ENCODE results near the gene GNB1L. TPM values are rescaled to one million over a fixed set of nuclear protein-coding genes. Genes with fewer than 3 reads are reported as not detected.

GNB1L gene
- polyA plus RNA-seq, 1 donor from 2014 or later: 16.5 TPM

DNA sequence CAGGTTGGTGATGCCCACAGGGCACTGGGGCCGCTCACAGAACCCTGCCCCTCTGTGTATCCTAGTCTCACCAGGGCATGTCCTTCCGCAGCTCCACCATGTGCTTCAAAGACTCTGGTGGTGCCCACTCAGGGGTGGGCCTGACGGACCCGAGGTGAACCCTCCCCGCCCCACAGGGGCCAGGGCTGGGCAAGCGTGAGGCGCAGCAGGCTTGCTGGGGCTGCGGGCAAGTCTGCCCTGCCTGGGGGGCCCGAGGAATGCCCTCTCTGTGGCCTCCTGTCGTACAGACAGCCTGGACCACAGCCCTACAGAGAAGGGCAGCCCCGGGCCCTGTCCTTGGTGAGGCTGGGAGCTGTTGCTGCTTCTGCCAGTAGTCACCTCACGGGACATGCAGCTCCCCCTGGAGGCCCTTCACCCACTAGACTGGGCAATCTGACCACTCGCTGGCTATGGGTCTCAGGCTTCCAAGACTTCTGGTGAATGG is 53.9 kb downstream of the GNB1L start:
- H3K79me2 ChIP-seq (replicated peaks; ENCODE audit: insufficient read depth, low read length): no peaks in the 10 kb centered on the region

DNA sequence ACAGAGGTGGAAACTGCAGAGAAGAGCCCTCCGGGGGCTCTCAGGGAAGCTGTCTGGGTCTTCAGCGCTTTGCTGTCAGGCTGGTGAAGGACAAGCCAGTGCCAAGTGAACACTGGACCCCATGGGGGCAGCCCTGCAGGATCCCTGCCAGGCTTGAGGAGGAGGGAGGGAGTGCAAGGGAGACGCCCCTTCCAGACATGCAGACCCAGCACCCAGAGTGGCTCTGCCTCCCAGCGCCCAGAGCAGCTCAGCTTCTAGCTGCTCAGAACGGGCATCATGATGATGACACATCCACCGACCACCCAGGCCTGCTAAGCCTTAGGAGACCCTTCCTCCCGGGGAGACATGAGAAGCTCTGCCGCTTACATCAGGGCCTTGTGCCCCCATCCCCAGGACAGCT is 54.4 kb downstream of the GNB1L start:
- Histone ChIP-seq H3K9me2 (ENCODE audit: insufficient read depth, low read length) (no peaks in the 10 kb centered on the region), H3K79me2 (replicated peaks; ENCODE audit: insufficient read depth, low read length) (no peaks in the 10 kb centered on the region), H3K9ac (ENCODE audit: low read length) (no peak overlapping the region), H3K4me2 (ENCODE audit: low read length) (no peak overlapping the region), H3K4me3 (ENCODE audit: low read length) (no peak overlapping the region), H3K27ac (ENCODE audit: low read length) (no peak overlapping the region), H3K9me3 (ENCODE audit: low read length) (no peaks in the 10 kb centered on the region), H3K36me3 (ENCODE audit: insufficient read depth, low read length) (no peaks in the 10 kb centered on the region), H2AFZ (ENCODE audit: low read depth, low read length) (no peak overlapping the region), H3F3A (ENCODE audit: insufficient read depth, low read length, poor library complexity, severe bottlenecking) (no peaks in the 10 kb centered on the region), H3K27me3 (ENCODE audit: insufficient read depth, low read depth, low read length) (no peaks in the 10 kb centered on the region), H4K20me1 (ENCODE audit: insufficient read depth) (no peaks in the 10 kb centered on the region)
- TF ChIP-seq RAD21 (conservative IDR thresholded peaks at IDR 0.05) (no peak), MXI1 (conservative IDR thresholded peaks at IDR 0.05; ENCODE audit: poor library complexity, severe bottlenecking) (no peak), TAF1 (IDR thresholded peaks at IDR 0.05; ENCODE audit: low read depth) (no peak), EP300 (conservative IDR thresholded peaks at IDR 0.05; ENCODE audit: poor library complexity, severe bottlenecking) (no peak), SMC3 (conservative IDR thresholded peaks at IDR 0.05; ENCODE audit: poor library complexity) (no peak), EZH2 (IDR thresholded peaks at IDR 0.05; ENCODE audit: borderline replicate concordance, insufficient read depth, low read length, poor library complexity, severe bottlenecking) (no peak), POLR2AphosphoS5 (IDR thresholded peaks at IDR 0.05) (no peak)
- TF ChIP-seq, protein P1, sequence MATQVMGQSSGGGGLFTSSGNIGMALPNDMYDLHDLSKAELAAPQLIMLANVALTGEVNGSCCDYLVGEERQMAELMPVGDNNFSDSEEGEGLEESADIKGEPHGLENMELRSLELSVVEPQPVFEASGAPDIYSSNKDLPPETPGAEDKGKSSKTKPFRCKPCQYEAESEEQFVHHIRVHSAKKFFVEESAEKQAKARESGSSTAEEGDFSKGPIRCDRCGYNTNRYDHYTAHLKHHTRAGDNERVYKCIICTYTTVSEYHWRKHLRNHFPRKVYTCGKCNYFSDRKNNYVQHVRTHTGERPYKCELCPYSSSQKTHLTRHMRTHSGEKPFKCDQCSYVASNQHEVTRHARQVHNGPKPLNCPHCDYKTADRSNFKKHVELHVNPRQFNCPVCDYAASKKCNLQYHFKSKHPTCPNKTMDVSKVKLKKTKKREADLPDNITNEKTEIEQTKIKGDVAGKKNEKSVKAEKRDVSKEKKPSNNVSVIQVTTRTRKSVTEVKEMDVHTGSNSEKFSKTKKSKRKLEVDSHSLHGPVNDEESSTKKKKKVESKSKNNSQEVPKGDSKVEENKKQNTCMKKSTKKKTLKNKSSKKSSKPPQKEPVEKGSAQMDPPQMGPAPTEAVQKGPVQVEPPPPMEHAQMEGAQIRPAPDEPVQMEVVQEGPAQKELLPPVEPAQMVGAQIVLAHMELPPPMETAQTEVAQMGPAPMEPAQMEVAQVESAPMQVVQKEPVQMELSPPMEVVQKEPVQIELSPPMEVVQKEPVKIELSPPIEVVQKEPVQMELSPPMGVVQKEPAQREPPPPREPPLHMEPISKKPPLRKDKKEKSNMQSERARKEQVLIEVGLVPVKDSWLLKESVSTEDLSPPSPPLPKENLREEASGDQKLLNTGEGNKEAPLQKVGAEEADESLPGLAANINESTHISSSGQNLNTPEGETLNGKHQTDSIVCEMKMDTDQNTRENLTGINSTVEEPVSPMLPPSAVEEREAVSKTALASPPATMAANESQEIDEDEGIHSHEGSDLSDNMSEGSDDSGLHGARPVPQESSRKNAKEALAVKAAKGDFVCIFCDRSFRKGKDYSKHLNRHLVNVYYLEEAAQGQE (IDR thresholded peaks at IDR 0.05; ENCODE audit: borderline replicate concordance): no peak
- TF ChIP-seq, protein P2, sequence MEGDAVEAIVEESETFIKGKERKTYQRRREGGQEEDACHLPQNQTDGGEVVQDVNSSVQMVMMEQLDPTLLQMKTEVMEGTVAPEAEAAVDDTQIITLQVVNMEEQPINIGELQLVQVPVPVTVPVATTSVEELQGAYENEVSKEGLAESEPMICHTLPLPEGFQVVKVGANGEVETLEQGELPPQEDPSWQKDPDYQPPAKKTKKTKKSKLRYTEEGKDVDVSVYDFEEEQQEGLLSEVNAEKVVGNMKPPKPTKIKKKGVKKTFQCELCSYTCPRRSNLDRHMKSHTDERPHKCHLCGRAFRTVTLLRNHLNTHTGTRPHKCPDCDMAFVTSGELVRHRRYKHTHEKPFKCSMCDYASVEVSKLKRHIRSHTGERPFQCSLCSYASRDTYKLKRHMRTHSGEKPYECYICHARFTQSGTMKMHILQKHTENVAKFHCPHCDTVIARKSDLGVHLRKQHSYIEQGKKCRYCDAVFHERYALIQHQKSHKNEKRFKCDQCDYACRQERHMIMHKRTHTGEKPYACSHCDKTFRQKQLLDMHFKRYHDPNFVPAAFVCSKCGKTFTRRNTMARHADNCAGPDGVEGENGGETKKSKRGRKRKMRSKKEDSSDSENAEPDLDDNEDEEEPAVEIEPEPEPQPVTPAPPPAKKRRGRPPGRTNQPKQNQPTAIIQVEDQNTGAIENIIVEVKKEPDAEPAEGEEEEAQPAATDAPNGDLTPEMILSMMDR (IDR thresholded peaks at IDR 0.05; ENCODE audit: poor library complexity, severe bottlenecking): no peak

More for the DNA sequence above, 53.9 kb downstream of the GNB1L start:
- Histone ChIP-seq H3F3A (ENCODE audit: insufficient read depth, low read length, poor library complexity, severe bottlenecking) (no peaks in the 10 kb centered on the region), H3K4me3 (ENCODE audit: low read length) (no peak overlapping the region), H2AFZ (ENCODE audit: low read depth, low read length) (no peak overlapping the region), H3K4me2 (ENCODE audit: low read length) (no peak overlapping the region), H3K27ac (ENCODE audit: low read length) (no peak overlapping the region), H4K20me1 (ENCODE audit: insufficient read depth) (no peaks in the 10 kb centered on the region), H3K9me2 (ENCODE audit: insufficient read depth, low read length) (no peaks in the 10 kb centered on the region), H3K27me3 (ENCODE audit: insufficient read depth, low read depth, low read length) (no peaks in the 10 kb centered on the region), H3K36me3 (ENCODE audit: insufficient read depth, low read length) (no peaks in the 10 kb centered on the region), H3K9me3 (ENCODE audit: low read length) (no peaks in the 10 kb centered on the region), H3K9ac (ENCODE audit: low read length) (no peak overlapping the region)
- TF ChIP-seq TAF1 (IDR thresholded peaks at IDR 0.05; ENCODE audit: low read depth) (no peak), EP300 (conservative IDR thresholded peaks at IDR 0.05; ENCODE audit: poor library complexity, severe bottlenecking) (no peak), POLR2AphosphoS5 (IDR thresholded peaks at IDR 0.05) (no peak), EZH2 (IDR thresholded peaks at IDR 0.05; ENCODE audit: borderline replicate concordance, insufficient read depth, low read length, poor library complexity, severe bottlenecking) (no peak), SMC3 (conservative IDR thresholded peaks at IDR 0.05; ENCODE audit: poor library complexity) (no peak), RAD21 (conservative IDR thresholded peaks at IDR 0.05) (no peak), MXI1 (conservative IDR thresholded peaks at IDR 0.05; ENCODE audit: poor library complexity, severe bottlenecking) (no peak)
- TF ChIP-seq, protein P1 (IDR thresholded peaks at IDR 0.05; ENCODE audit: borderline replicate concordance): no peak
- TF ChIP-seq, protein P2 (IDR thresholded peaks at IDR 0.05; ENCODE audit: poor library complexity, severe bottlenecking): no peak
